Common myeloid progenitor, CD34-positive (primary cell): ENCODE results near the gene FNDC8.
A peak's percentile ranks its signal among the peaks of the same experiment; 100 is the strongest.

Experiments used
- CTCF ChIA-PET: fragments of 350-600 bp; sonication (Branson Sonifier 250); formaldehyde crosslinking; loops from one replicate; lab custom pipeline; 2021; ENCODE audit warnings: antibody characterized with exemption; lab: Charles Lee
- POLR2A ChIA-PET: fragments of 350-600 bp; sonication (Branson Sonifier 250); formaldehyde crosslinking; loops from one replicate; lab custom pipeline; 2021; ENCODE audit warnings: antibody characterized with exemption; lab: Charles Lee
- DNase-seq, 3 donors: peaks; one replicate each; pipeline versions ENCODE4 v3.0.0 to v3.0.0-alpha.2; 2013
- H3K27ac ChIP-seq, 2 experiments: 1 replicate in 1 of 2; 2 replicates in 1 of 2; pipeline ENCODE4 v1.7.0; 2013; ENCODE audit warnings: inconsistent platforms in 2 of 2, low read length in 2 of 2, mild to moderate bottlenecking in 2 of 2, low read depth in 1 of 2, moderate library complexity in 1 of 2; ENCODE audit not compliant: severe bottlenecking in 2 of 2, insufficient read depth in 1 of 2, poor library complexity in 1 of 2
- H3K27me3 ChIP-seq, 5 experiments: replicated peaks in 2 of 5; 1 replicate in 3 of 5; 2 replicates in 2 of 5; pipeline versions ENCODE4 v1.6.1 to v1.7.0; 2013; ENCODE audit warnings: low read length in 4 of 5, mild to moderate bottlenecking in 2 of 5, moderate library complexity in 2 of 5, inconsistent platforms in 1 of 5; ENCODE audit not compliant: insufficient read depth in 5 of 5, control insufficient read depth in 4 of 5
- H3K36me3 ChIP-seq, 4 experiments: 1 replicate in 2 of 4; 2 replicates in 2 of 4; pipeline versions ENCODE4 v1.6.1 to v1.7.0; 2013; ENCODE audit warnings: low read length in 3 of 4, control low read depth in 1 of 4, mild to moderate bottlenecking in 1 of 4; ENCODE audit not compliant: control insufficient read depth in 4 of 4, insufficient read depth in 4 of 4
- H3K4me1 ChIP-seq, 4 experiments: 1 replicate in 3 of 4; 2 replicates in 1 of 4; pipeline versions ENCODE4 v1.6.1 to v1.7.1; 2013; ENCODE audit warnings: low read length in 3 of 4, mild to moderate bottlenecking in 3 of 4, control low read depth in 1 of 4, inconsistent platforms in 1 of 4, moderate library complexity in 1 of 4; ENCODE audit not compliant: control insufficient read depth in 4 of 4, insufficient read depth in 4 of 4; ENCODE audit errors: control extremely low read depth in 1 of 4
- H3K4me3 ChIP-seq, 7 experiments: 1 replicate in 4 of 7; 2 replicates in 3 of 7; pipeline versions ENCODE4 v1.5.1 to v1.7.0; 2013; ENCODE audit warnings: mild to moderate bottlenecking in 7 of 7, low read length in 6 of 7, moderate library complexity in 6 of 7, inconsistent platforms in 2 of 7, low read depth in 2 of 7, control low read depth in 1 of 7; ENCODE audit not compliant: insufficient read depth in 4 of 7, control insufficient read depth in 1 of 7; ENCODE audit errors: extremely low read depth in 1 of 7
- H3K9me3 ChIP-seq, 5 experiments: 1 replicate in 4 of 5; 2 replicates in 1 of 5; pipeline versions ENCODE4 v1.6.1 to v1.7.1; 2013; ENCODE audit warnings: low read length in 4 of 5, mild to moderate bottlenecking in 2 of 5, inconsistent platforms in 1 of 5, low read depth in 1 of 5, moderate library complexity in 1 of 5; ENCODE audit not compliant: control insufficient read depth in 4 of 5, insufficient read depth in 2 of 5; ENCODE audit errors: control extremely low read depth in 1 of 5
- WGBS: methylation state at CpG from one replicate; pipeline ENCODE4 v1.1.5; 2013; ENCODE audit not compliant: insufficient coverage; 5-methylcytosine and 5-hydroxymethylcytosine counted together

The FNDC8 gene

GRCh38 chr17:35155246-35155645, 33.8 kb downstream of the FNDC8 start:
- POLR2A ChIA-PET = no interaction called here
- no peak overlapping the region for H3K4me3 ChIP-seq

GRCh38 chr17:35159940-35160339, 38.5 kb downstream of the FNDC8 start:
- whole genome bisulfite sequencing = 81% methylated on average over 2 of the region's 2 CpGs
- no peaks in the 10 kb centered on the region for H3K27me3 ChIP-seq
- CTCF ChIA-PET = interaction anchor here (0.8 to 0.9 kb wide), 2 partner anchors 15 to 375 kb away, joined by 3 read pairs; no protein-coding TSS in a partner anchor
- H3K4me3 ChIP-seq = no peak overlapping the region
- POLR2A ChIA-PET = no interaction called here
- H3K4me1 ChIP-seq = peaks cover 0 to 19% (median 13%) of the 10 kb centered on the region in 4 experiments
- H3K27ac ChIP-seq = no peak overlapping the region
- no peaks in the 10 kb centered on the region for H3K9me3 ChIP-seq
- no peaks in the 10 kb centered on the region for H3K36me3 ChIP-seq
- no peak for DNase-seq

More at GRCh38 chr17:35155246-35155645, 33.8 kb downstream of the FNDC8 start:
- no peak for DNase-seq
- Histone ChIP-seq H3K27me3 (peaks cover 0 to 2% (median 0%) of the 10 kb centered on the region in 5 experiments), H3K4me1 (no peaks in the 10 kb centered on the region), H3K27ac (no peak overlapping the region), H3K9me3 (no peaks in the 10 kb centered on the region), H3K36me3 (no peaks in the 10 kb centered on the region)
- CTCF ChIA-PET = interaction anchor here (0.8 to 1.1 kb wide), 2 partner anchors 12 kb away, joined by 3 read pairs; no protein-coding TSS in a partner anchor
- WGBS = 100% methylated on average over 2 of the region's 7 CpGs

GRCh38 chr17:35160354-35161201, 39.2 kb downstream of the FNDC8 start:
- no peaks in the 10 kb centered on the region for H3K36me3 ChIP-seq
- H3K27ac ChIP-seq = no peak overlapping the region
- no peak for DNase-seq
- peaks cover 0 to 19% (median 13%) of the 10 kb centered on the region in 4 experiments for H3K4me1 ChIP-seq
- 85% methylated on average over 7 of the region's 13 CpGs for WGBS
- no peaks in the 10 kb centered on the region for H3K27me3 ChIP-seq
- H3K4me3 ChIP-seq = no peak overlapping the region
- CTCF ChIA-PET = interaction anchor here (0.8 to 1.3 kb wide), 3 partner anchors 14 to 374 kb away, joined by 3 read pairs; no protein-coding TSS in a partner anchor
- POLR2A ChIA-PET = no interaction called here
- no peaks in the 10 kb centered on the region for H3K9me3 ChIP-seq

DNA sequence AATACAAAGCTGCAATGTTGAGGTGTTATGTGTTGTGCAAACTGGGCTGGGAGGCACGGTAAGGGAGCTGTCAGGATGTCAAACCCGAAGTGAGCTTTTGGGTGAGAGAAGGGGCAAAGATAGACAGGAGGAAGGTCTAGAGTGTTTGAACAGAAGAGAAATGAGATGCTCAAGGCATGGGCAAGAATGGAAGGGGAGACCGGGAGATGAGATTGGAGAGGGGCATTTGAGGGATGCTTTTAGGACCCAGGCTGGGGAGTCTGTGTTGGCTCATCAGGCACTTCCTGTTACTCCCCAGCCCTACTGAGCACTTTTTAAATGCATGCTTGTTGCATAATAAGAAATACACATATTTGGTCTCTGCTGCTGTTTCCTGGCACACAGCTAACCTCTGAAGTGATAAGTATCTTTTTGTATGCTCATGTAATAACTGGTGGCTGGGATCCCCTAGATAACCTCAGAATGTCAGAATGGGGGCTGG, 39.9 kb downstream of the FNDC8 start:
- H3K4me1 ChIP-seq = peaks cover 0 to 19% (median 13%) of the 10 kb centered on the region in 4 experiments
- H3K36me3 ChIP-seq = no peaks in the 10 kb centered on the region
- ChIA-PET POLR2A (no interaction called here), CTCF (interaction anchor here (1.3 kb wide), 1 partner anchor 15 kb away, joined by 3 read pairs; no protein-coding TSS in a partner anchor)
- H3K27me3 ChIP-seq = no peaks in the 10 kb centered on the region
- no peaks in the 10 kb centered on the region for H3K9me3 ChIP-seq
- H3K4me3 ChIP-seq = no peak overlapping the region
- peak in 2 of 3 donors; percentile 41 to 53 for DNase-seq
- whole genome bisulfite sequencing = 6% methylated on average over 2 of the region's 3 CpGs
- H3K27ac ChIP-seq = no peak overlapping the region

GRCh38 chr17:35162755-35163154, 41.3 kb downstream of the FNDC8 start:
- Histone ChIP-seq H3K4me1 (peaks cover 0 to 19% (median 13%) of the 10 kb centered on the region in 4 experiments), H3K27me3 (peaks cover 0 to under 1% (median 0%) of the 10 kb centered on the region in 5 experiments), H3K4me3 (no peak overlapping the region), H3K27ac (no peak overlapping the region), H3K9me3 (no peaks in the 10 kb centered on the region), H3K36me3 (no peaks in the 10 kb centered on the region)
- POLR2A ChIA-PET = no interaction called here
- 92% methylated on average over 3 of the region's 4 CpGs for WGBS
- no peak for DNase-seq
- CTCF ChIA-PET = interaction anchor here (0.7 to 2.6 kb wide), 4 partner anchors 8 to 371 kb away, joined by 3 to 7 read pairs (median 3); no protein-coding TSS in a partner anchor

- ChIA-PET CTCF (interaction anchor here (2.6 kb wide), 1 partner anchor 370 kb away, joined by 7 read pairs; no protein-coding TSS in a partner anchor), POLR2A (no interaction called here)
- DNase-seq = no peak
- Histone ChIP-seq H3K4me3 (no peak overlapping the region), H3K4me1 (peaks cover 0 to 19% (median 13%) of the 10 kb centered on the region in 4 experiments), H3K27ac (no peak overlapping the region), H3K9me3 (no peaks in the 10 kb centered on the region), H3K27me3 (peaks cover 0 to 3% (median 0%) of the 10 kb centered on the region in 5 experiments), H3K36me3 (no peaks in the 10 kb centered on the region)
- WGBS = 94% methylated on average over 7 of the region's 7 CpGs
These were observed 42.5 kb downstream of the FNDC8 start for GRCh38 chr17:35163886-35164285.
